SK-N-MC (cell line): Measurements from ENCODE around the gene ZNF148.

Source experiments
- EZH2 ChIP-seq: fragments of 200-600 bp; sonication (generic); IDR thresholded peaks from one replicate; pipeline ENCODE4 v1.6.1; 2017; ENCODE audit warnings: antibody characterized with exemption
- POLR2AphosphoS5 ChIP-seq: IDR thresholded peaks from 2 replicates; pipeline ENCODE4 v1.6.1; 2012; ENCODE audit warnings: mild to moderate bottlenecking, low read depth, low read length, borderline replicate concordance

- no peak for TF ChIP-seq POLR2AphosphoS5
- no peak for TF ChIP-seq EZH2
Measured at GRCh38 chr3:125207507-125207906, 167.6 kb downstream of the ZNF148 start.
